ENCODE data around the gene COL24A1.
"Not testable (repeated sequence)": the region's sequence is repeated elsewhere in the genome, so short reads cannot be mapped to it uniquely, and the experiment has no call there.

The COL24A1 gene

DNA sequence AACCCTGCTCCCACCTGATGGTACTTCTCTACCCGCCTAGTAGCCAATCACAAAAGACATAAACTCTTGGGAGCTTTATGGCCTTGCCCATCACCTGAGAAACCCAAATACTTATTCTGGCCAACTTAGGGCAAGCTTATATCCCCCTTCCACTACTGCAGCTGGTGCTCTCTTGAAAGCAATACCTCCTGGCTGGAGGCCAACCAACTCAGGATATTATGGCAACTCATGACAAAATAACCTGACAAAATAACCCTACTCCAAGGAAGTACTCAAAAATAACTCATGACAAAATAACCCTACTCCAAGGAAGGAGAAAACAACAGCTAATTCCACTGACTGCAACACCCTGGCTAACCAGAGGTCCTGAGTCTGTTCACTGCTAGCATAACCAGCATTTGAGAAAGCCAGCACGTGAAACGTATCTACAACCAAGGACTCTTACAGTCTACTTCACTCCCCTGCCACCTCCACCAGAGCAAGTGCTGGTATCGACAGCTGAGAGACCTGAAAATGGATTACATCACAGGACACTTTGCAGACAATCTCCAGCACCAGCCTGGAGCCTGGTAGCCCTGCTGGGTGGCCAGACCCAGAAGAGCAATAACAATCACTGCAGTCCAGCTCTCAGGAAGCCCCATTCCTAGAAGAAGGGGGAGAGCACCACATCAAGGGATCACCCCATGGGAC is 179.9 kb downstream of the COL24A1 start:
- no peak for DNase-seq

DNA sequence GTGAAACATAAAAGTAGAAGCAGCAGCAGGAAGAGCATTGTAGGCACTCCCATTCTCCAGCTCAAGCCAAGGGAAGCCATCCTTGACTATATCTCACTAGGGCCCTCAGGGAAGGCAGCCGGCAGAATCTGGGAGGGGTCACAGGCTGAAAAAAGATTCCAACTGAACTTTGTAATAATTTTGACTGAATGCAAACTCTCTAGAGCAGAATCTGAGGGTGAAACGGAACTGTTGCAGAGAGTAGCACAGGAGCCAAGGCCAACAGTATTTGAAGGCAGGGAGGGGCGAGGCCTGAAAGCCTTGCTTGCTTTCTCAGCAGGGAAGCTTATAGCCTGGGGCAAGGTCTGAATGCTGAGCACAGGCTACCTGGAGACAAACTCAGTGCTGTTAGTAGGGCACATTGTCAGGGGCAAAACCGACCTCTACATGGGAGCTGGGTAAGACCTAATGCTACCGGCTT is 180.6 kb downstream of the COL24A1 start:
- peak; percentile 15 for DNase-seq

DNA sequence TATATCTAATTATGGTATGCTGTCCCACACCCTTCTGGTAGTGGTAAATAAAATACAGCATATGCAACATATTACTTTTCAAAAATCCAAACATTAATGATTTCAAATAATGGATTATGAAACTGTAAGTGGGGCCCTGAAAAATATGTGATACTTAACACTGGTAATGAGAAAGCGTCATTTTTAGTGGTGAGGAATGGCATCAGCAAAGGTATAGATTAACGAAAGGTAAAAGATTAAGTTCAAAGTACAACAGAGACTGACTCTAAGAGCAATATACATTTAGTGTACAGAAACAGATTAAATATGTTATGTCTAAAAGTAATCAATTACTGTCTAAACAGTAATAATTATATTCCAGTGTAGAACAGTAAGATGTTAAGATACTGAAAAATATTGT is 194.1 kb downstream of the COL24A1 start:
- no peak for DNase-seq

DNA sequence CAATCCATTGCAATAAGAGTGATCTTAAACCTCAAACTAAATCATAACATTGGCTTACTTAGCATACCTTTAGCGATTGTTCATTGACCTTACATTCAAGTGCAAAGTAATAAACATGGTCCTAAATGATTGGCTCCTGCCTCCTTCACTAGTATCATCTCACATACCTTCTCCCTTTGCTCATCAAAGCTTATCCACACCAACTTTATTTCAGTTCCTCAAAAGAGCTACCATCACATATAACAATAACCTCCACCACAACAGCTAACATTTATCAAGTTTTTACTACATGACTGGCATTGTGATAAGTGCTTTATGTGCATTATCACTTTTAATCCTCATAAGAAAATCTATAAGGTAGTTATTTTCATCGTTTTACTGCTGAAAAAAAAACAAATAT is 198.8 kb downstream of the COL24A1 start:
- no peak for DNase-seq

DNA sequence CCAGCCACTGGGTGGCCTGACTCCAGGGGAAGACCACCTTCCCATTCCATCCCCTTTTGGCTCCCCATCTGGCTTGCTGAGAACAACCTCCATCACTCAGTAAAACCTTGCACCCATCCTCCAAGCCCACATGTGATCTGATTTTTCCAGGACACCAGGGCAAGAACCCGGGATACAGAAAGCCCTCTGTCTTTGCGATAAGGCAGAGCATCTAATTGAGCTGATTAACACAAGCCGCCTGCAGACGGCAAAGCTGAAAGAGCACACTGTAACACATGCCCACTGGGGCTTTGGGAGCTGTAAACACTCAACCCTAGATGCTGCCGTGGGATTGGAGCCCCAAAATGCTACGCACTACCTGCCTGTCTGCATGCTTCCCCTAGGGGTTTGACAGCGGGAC is 201.4 kb downstream of the COL24A1 start:
- DNase-seq = not testable (repeated sequence)

DNA sequence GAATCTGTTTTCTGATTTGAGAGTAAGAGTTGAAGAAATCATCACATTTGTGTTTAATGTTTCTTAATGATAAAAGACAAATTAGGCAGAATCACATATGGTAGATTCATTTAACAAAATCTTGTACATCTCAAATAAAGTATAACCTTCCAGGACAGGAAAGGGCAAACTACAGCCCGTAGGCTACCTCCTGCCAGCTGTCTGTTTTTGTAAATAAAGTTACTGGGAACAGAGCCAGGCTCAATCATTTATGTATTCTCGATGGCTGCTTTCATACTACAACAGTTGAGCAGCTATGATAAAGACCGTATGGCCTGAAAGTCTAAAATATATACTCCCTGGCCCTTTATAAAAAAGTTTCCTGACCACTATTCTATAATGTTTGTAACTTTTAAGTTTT is 204.1 kb downstream of the COL24A1 start:
- DNase-seq = peak; percentile 42

DNA sequence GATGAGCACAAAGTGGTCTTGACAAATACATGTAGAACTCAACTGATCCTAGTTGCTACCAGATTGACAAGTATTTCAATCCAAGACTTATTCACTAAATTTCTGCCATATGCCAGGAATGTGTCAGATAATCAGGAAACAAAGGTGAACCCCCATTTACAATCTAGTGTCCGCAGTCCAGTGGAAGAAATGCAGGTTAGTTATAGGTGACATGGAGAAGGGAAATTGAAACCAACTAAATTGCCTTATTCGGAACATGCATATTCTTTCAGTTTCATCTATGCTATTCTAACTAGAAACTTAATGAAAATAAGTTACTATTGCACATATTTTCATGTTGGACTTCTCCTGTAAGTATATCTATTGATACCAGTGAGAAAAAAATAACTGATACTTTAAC is 209.4 kb downstream of the COL24A1 start:
- no peak for DNase-seq

DNA sequence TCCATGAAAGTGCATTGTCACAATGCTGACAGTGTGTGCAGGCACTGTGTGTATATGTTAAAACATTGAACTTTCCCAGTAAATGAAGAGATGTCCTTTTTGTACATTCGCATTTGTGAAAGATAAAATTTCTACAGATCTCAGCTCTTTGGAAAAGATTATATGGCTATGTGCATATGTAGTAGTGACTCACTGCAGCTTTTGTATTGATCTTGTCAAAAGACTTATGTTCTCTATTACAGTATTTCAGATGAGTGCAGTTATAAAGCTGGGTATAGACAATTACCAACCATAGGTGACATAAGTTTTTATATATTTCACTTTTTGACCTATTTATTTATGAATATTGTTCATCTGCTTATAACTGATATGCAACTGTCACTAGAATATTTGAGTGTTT is 212.6 kb downstream of the COL24A1 start:
- DNase-seq = no peak

DNA sequence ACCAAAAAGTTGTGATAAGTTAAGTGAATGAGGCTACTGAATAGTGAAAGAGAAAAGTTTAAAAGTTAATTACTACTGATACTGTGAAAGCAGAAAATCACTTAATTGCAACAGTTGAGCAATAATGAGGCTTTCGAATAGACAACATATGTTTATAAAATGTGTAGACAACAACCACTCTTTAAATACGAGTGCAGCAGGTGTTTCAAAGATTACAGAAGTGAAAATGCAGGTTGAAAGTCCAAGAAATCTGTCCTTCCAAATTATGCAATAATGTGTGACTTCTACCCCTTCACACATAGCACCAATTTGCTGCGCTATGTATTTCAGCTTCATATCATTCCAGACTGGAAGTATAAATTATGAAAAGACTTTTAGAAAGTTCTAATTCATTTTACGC is 213.0 kb downstream of the COL24A1 start:
- DNase-seq = no peak

DNA sequence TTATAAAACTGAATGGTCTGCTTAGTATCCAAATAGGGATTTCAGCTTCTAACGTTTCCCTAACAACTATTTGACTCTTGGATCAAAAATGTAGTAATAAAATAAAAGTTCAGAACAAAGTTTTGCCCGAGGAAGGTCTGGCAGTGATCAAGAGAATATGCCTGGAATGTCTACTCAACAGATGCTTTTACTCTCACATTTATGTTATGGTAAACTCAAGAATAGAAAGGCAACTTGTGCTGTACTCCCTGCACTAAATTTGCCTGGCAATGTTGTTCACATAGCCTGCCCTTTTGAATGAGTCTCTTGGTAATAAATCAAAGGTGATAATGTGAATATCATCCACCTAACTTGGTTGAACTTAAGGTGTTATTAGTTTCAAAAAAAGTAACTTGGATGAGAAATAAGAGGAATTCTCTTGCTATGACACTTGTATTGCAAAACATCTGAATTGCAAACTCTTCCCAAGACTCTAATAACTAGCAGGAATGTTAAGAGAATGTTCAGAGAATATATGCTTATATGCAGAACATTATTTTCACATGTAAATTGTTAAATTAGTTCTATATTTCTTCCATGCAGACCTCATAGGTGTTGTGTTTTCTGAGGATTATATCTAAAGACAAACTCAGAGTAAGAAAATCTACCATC is 215.8 kb downstream of the COL24A1 start:
- DNase-seq = no peak

DNA sequence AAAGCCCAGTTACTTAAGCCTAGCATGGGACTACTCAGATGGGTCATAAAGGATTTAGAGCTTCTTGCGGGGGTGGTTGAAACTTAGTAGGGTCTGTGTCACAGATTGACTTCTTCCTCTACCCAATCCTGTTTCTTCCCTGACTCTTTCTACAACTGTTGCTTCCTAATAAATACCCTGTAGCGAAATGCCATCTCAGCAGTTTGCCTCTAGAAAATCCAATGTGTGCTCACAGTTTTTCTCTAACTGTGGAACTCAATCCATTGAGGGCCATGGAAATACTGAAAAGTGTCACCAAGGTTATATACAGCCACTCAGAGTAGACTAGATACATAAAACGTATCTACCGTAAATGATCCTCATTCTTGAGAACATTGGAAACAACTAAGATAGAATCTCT is 217.7 kb downstream of the COL24A1 start:
- no peak for DNase-seq

DNA sequence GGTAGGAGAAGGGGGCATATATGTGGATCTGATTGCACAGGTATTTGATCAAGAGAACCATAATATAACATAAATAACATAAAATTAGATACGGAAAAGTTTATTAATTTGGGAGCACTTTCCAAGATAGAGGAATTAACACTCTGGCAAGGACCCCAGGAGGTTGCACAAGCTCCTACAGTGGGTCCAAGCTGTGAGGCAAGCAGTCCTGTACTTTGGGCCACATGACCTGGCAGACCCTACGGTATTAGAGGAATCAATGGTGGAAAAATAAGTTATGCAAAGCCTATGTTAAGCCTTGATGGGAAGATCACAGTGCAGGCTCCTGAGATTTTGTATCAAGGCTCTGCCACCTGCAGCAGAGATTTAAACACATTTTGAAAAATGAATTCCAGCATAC is 220.1 kb downstream of the COL24A1 start:
- DNase-seq = no peak

DNA sequence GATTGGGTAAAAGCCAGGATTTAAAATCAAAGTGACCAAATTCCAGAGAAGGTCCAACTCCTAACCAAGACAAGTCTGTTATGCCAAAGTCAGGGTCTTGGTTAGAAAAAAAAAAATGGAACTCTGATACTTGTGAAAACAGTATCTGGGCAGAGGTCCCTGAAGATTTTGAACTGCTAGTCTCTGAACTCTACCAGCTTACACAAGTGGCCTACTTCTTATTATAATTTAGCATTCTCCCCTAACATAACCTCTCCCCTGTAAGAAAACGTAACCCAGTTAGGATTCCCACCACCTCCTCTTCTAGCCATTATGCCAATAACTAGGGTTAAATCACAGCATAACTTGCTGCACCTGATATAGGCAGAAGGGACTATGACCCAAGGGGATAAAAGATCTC is 220.5 kb downstream of the COL24A1 start:
- no peak for DNase-seq

DNA sequence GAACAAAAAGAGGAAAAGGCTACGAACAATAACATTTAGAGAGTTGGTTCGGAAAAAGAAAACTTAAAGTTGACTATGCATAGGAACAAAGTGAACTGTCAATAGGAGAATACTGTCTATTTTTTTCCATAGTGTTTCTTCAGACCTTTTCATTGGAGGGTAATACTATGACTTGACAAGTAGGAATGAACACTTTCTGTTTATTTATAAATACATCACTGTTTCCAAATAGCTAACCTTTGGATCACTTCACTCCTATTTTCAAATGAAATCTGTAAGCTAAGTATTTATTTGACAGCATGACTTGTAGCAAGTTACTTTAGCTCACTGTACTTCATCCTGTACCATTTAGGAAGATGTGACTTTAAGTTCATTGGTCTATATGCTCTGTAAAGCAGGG is 221.3 kb downstream of the COL24A1 start:
- DNase-seq = no peak

DNA sequence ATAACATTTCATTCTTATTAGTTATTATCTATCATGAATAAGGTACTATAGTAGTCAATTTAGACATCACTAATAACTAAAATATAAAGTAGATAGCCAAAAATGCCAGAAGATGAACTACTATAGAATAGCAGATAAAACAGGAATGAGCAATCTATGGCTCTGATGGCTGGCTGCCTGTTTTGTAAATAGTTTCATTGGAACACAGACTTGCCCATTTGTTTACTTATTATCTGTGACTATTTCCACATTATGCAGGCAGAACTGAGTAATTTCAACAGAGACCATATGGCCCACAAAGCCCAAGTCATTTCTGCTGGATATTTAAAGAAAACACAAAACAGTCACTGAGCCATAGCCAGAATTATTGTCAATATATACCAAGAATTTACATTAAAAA is 222.1 kb downstream of the COL24A1 start:
- DNase-seq = no peak

DNA sequence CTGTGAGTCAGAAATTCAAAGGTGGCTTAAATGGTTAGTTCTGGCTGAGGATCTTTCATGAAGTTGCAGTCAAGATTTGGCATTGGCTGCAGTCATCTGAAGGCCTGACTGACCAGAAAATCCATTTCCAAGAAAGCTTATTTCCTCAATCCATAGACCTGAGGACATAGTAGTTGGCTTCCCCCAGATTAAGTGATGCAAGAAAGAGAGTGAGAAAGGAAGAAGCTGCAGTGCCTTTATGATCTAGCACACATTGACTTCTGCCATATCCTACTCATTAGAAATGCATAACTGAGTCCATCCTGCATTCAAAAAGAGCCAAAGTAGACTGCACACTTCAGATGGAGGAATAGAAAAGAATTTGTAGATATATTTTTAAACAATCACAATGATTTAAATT is 222.6 kb downstream of the COL24A1 start:
- DNase-seq = no peak

DNA sequence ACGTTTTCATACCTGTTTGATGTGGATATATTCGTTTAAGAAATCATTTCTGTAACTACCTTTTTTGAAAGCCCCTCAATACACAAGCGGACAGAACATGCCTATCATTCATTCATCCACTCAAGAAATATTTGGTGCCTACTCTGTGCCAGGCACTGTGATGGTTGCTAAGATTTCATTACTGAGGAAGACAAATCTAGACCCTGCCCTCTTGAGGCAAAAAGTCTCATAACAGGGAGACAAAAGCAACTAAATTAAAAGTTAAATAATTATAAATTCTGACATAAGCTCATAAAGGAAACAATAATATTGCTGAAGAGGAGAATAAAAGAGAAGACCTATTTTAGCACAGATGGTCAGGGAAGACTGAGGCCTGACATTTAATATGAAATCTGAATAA is 244.8 kb downstream of the COL24A1 start:
- DNase-seq = no peak

DNA sequence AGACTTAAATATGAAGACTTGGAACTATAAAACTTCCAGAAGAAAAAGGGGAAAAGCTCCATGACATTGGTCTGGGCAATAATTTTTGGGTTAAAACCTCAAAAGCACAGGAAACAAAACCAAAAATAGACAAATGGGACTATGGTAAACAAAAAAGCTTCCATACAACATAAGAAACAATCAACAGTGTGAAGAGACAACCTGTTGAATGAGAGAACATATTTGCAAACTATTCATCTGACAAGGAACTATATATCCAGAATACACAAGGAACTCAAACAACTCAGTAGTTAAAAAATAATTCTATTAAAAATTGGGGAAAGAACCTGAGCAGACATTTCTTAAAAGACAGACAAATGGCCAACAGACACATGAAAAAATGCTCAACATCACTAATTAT is 255.7 kb downstream of the COL24A1 start:
- no peak for DNase-seq

DNA sequence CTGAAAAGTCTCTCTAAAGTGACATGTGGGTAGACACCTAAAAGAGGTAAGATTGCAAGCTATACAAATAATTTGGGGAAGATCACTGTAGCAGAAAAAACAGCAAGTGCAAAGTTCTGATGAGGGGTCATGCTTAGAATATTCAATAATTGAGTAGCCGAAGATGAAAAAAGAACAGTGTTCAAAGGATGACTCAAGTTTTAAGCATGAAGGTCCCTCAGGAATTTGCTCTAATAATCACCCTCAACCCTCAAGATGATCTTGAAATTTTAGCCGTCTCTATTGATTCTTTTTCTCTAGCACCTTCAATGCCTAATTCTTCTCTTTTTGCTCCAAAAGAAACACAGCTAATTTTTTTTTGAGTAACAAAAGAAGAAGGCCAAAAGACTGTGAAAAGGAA is 257.7 kb downstream of the COL24A1 start:
- no peak for DNase-seq

DNA sequence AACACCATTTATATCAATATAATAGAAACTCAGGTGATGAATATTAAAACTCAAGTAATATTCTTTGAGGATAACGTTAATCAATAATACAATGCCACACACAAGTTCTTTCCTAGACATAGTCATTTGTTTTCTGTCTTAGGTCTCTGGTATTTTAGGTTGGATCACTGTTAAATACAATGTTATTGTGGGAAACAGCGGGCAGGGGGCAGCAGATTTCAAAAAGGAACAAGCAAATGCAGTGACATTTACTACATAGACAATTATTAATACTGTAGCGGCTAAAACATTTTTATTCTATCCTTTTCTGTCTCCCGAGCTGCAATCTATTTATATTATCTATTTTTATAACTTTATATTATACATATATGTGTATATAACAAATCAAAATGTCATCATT is 261.9 kb downstream of the COL24A1 start:
- DNase-seq = no peak

DNA sequence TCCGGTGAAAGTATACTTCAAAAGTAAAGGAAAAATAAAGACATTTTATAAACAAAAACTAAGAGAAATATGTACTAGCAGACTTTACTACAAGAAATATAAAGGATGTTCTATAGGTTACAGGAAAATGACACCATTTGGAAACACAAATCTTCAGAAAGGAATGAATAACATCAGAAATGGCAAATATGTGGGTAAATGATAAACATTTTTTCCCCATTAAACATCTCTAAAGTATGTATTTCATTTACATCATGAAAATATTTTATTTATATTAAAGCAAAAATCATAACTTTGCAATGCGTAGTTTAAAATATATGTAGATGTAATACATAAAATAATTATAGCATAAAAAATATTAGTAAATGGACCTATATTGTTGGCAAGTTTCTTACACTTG is 264.2 kb downstream of the COL24A1 start:
- DNase-seq = no peak

DNA sequence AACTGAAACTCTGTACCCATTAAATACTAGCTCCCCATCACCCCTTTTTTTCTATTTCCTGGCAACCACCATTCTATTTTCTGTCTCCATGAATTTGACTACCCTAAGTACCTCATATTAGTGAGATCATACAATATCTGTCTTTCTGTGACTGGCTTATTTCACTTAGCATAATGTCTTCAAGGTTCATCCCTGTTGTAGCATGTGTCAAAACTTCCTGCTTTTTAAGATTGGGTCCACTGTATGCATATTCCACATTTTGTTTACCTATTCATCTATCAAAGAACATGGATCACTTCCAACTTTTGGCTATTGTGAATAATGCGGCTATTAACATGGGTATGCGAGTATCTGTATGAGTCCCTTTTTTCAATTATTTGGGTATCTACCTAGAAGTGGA is 266.7 kb downstream of the COL24A1 start:
- no peak for DNase-seq

DNA sequence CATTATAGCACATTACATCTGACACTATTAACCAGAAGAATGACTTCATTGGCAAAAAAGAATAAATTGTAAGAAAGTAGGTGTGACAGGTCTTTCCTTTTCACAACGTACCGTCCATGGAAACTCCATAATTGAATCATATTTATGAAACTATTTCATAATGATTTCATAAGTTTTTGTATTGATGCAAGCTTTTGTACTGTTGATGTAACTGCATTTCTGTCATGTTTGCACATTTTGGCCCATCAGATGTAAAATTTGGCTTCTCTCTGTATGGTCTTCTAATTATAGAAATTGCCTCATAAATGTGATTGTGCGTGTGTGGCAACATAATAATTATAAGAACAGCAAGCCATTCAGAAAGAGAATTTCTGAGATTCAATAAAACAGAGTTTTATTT is 267.7 kb downstream of the COL24A1 start:
- DNase-seq = no peak

DNA sequence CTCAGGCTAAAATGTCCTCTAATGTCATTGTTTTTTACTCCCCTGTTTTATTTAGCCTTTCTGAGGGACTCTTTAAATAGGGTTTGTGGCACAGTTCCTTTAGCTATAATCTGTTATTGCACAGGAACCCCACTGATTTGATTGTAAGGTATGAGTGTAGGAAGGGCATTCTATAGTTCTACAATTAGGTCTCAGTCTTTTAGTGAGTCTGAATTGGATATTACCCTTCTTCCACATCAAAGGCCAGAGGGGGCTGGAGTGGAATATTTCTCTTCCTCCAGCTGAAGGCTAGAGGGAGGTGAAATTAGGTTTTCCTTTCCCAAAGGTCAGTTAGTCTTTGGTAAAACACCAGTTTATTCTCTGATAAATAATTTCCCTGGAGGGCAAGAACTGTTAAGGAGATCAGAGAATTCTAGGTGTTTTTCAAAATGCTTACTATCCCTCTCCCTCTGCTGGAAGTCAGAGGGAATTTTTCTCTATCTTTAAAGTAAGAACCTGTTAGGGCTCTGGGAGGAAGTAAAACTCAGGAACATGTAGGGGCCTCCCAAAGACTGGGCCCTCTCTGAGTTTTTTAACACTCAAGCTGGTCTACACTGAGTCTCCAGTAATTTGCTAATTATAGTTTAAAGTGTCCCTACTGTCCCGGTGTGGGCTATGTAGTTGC is 272.1 kb downstream of the COL24A1 start:
- DNase-seq = no peak

DNA sequence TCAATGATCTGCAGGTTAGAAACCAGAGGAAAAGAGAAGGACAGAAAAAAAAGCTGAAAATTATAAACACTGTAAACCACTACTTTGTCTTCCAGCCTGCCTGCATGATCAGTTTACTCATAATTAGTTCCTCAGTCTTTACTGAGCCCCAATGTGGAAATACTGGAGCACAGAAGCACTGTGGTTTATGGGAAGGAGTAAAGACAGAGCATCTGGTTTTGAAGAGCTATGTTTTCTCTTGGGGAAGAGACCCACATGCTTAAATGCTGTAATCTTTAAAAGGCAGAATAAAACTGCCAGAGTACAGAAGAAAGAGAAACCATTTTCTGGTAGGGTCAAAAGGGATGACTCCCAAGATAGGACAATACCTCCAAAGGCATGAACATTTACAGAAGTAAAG is 289.4 kb downstream of the COL24A1 start:
- DNase-seq = no peak

Data from NCI-H1417 treated with DMSO at 0.1 percent for 48 hours (cell line).